Skeletal muscle cell (primary cell): ENCODE data around the gene TRIM7.
"Not testable (repeated sequence)": the region's sequence is repeated elsewhere in the genome, so short reads cannot be mapped to it uniquely, and the experiment has no call there.

ENCODE experiments used
- DNase-seq: peaks from one replicate; pipeline ENCODE4 v3.0.0-alpha.2; 2010; ENCODE audit warnings: low read depth
- H3K4me3 ChIP-seq: 2 replicates; pipeline ENCODE4 v1.5.1; 2011; ENCODE audit warnings: low read depth, mild to moderate bottlenecking, control low read depth, low read length, moderate library complexity

Gene TRIM7

GRCh38 chr5:181161534-181162175 is 43.3 kb downstream of the TRIM7 start:
- H3K4me3 ChIP-seq = peak overlapping the region; percentile 10
- DNase-seq = no peak

GRCh38 chr5:181160755-181161533 is 44.1 kb downstream of the TRIM7 start:
- not testable (repeated sequence) for DNase-seq
- H3K4me3 ChIP-seq = peak overlapping the region; percentile 10

GRCh38 chr5:181160152-181160754 is 44.7 kb downstream of the TRIM7 start:
- peak overlapping the region; percentile 44 for H3K4me3 ChIP-seq
- DNase-seq = no peak

GRCh38 chr5:181159286-181160151 is 45.5 kb downstream of the TRIM7 start:
- no peak for DNase-seq
- no peak overlapping the region for H3K4me3 ChIP-seq

GRCh38 chr5:181158869-181159268 is 46.1 kb downstream of the TRIM7 start:
- DNase-seq = no peak
- no peak overlapping the region for H3K4me3 ChIP-seq

- H3K4me3 ChIP-seq = no peak overlapping the region
- DNase-seq = no peak
These were observed 48.2 kb downstream of the TRIM7 start for GRCh38 chr5:181156758-181157157.

- no peak overlapping the region for H3K4me3 ChIP-seq
- no peak for DNase-seq
These were observed 51.2 kb downstream of the TRIM7 start for GRCh38 chr5:181153814-181154213.

GRCh38 chr5:181152406-181152805 is 52.6 kb downstream of the TRIM7 start:
- no peak overlapping the region for H3K4me3 ChIP-seq
- no peak for DNase-seq

GRCh38 chr5:181151146-181151545 is 53.9 kb downstream of the TRIM7 start:
- no peak overlapping the region for H3K4me3 ChIP-seq
- no peak for DNase-seq

- DNase-seq = no peak
- H3K4me3 ChIP-seq = no peak overlapping the region
These were observed 54.9 kb downstream of the TRIM7 start for GRCh38 chr5:181149806-181150733.

GRCh38 chr5:181149355-181149754 is 55.6 kb downstream of the TRIM7 start:
- no peak for DNase-seq
- no peak overlapping the region for H3K4me3 ChIP-seq

GRCh38 chr5:181146927-181147636 is 57.9 kb downstream of the TRIM7 start, which contains the start of gene OR2V2:
Gene OR2V2 (plus strand): TSS chr5:181147586. CDS start chr5:181154943, 7,357 bp downstream.
- not testable (repeated sequence) for H3K4me3 ChIP-seq, DNase-seq

GRCh38 chr5:181145133-181145532 is 59.9 kb downstream of the TRIM7 start:
- H3K4me3 ChIP-seq = no peak overlapping the region
- DNase-seq = no peak
